GM21717 (cell line): ENCODE results near the gene NFYC.
"Not testable (repeated sequence)": the region's sequence is repeated elsewhere in the genome, so short reads cannot be mapped to it uniquely, and the experiment has no call there.

Experiments
- ATAC-seq: cut with Tn5 transposase; IDR thresholded peaks from one replicate; pipeline ENCODE4 v1.9.1; 2021; ENCODE audit warnings: mild to moderate bottlenecking, moderate library complexity; ENCODE audit not compliant: unreplicated experiment

NFYC gene

GRCh38 chr1:40664791-40665190, 26.7 kb upstream of the NFYC start:
- ATAC-seq, result no peak

DNA sequence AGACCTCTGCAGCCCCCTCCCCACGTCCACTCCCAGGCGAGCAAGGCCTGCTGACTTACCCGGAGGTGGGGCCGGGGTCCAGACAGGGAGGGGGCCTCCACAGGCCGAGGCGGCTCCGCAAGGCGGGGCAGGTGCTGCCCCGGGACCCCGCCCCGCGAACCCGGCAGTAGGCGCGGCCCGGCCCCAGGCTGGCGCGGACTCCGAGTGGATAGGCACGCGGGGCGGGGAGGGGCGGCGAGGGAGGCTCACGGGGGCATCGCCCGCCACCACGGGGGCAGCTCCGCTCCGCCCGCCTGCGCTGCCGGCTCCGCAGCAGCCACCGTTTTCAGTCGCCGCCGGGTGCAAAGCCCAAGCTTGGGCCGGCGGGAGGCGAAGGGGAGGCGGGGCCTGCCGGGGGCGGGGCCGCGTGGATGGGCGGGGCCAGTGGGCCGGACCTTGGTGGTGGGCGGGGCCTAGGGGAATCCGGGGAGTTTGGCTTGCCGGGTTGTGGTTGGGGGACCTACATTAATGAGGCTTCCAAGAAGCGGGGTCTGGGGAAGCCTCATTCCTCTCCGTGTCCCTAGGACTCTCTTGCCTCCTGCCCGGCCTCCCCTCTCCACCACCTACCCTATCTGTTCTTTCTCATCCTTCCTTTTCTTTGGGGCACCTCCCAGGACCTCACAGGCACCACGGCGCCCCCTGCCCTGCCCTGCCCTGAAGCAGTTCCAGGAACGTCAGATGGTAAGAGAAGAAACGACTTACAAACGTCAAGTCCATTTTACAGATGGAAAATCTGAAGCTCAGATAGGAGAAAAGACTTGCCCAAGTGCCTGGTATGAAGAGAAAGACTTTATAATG, 26.0 kb upstream of the NFYC start, which contains the start of gene RIMS3:
Gene RIMS3 (minus strand): TSS at position 348 of the 837 bp plus-strand sequence. CDS start 23,757 bp downstream, outside the sequence.
- peak; percentile 60 for ATAC-seq

- ATAC-seq, result peak; percentile 70
Measured at GRCh38 chr1:40668769-40669525, 22.6 kb upstream of the NFYC start.

DNA sequence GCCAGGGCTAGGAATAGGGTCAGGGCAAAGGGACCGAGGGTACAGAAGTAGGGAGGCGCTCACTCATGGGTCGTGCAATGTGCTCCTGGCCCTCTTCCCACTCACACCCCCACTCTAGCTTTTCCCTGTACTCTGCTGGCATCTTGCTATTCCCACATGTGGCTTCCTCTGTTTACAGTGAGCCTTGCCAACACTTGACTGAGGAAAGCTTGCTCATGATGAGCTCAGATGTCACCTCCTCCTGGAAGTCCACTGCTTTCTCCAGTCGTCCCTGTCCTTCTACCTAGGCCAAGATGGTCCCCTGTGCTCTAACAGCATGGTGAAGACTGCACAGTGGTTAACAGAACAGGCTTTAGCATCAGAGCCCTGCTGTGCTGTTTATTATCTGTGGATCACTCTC, 18.1 kb upstream of the NFYC start:
- no peak for ATAC-seq

GRCh38 chr1:40676501-40676900, 15.0 kb upstream of the NFYC start:
- ATAC-seq, result no peak

- ATAC-seq, result no peak
Measured at GRCh38 chr1:40679165-40679953, 12.1 kb upstream of the NFYC start.

GRCh38 chr1:40684669-40685068, 6.8 kb upstream of the NFYC start:
- no peak for ATAC-seq

DNA sequence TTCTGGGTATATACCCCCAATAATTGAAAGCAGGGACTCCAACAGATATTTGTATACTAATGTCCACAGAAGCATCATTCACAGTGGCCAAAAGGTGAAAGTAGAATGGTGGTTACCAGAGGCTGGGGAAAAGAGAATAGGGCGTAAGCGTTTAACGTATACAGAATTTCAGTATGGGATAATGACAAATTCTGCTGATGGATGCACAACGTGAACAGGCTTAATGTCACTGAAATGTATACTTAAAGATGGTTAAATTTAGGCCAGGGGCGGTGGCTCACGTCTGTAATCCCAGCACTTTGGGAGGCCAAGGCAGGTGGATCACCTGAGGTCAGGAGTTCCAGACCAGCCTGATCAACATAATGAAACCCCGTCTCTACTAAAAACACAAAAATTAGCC, 4.4 kb upstream of the NFYC start:
- ATAC-seq, result no peak

DNA sequence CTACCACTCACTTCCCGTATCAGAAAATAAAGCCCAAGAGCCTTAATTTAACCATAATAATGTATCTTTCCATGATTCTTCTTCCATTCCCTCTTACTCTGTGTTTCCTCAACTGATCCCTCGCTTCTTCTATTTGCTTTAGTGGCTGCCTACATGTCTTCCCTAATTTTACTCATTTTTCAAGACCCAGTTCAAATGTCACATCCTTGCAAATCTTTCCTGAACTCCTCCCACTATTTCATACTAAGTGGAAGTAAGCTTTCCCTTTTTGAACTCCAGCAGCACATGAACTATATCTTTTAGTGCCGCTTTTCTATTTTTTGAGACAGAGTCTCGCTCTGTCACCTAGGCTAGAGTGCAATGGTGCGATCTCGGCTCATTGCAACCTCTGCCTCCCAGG, 3.8 kb upstream of the NFYC start:
- ATAC-seq, result no peak

DNA sequence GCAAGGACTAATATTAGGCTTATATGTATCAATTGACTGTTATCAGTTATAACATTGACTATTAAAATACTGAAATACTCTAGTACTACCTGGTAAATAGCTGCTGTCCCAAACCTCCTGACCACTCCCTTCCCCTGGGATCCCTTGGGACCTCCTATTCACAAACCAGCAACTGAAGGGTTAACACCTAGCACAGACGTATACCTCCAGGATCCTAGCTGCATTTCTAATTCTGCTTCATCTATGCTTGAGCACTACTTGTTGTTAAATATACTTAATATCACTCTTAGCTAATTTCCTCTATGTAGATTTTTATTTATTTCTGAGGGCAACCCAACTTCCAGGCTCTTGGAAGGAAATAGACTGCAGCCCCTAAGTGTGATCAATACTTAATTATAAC, 1.8 kb upstream of the NFYC start:
- ATAC-seq, result no peak

- ATAC-seq, result no peak
Measured at GRCh38 chr1:40690771-40691537, 550 bp upstream of the NFYC start.

DNA sequence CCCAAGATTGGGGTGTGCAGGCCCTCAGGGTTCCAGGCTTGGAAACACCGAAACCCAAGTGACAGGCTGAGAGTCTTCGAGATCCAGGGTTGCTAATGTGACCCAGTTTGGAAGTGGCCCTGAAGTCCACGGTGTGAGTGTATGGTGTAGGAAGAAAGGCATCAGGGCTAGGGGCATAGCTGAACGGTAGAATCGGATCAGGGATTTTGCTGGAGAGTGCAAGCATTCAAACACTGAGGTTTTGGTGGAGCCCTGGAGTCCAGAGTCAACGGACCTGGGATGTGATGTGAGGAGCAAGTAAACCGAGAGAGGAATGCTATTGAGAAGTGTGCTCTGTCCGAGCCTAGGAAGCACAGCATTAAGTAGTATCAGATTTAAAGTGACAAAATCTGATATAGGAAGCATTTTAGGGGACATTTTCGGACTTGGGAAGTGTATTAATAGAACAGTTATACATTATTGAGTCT, 958 bp downstream of the NFYC start:
- no peak for ATAC-seq

DNA sequence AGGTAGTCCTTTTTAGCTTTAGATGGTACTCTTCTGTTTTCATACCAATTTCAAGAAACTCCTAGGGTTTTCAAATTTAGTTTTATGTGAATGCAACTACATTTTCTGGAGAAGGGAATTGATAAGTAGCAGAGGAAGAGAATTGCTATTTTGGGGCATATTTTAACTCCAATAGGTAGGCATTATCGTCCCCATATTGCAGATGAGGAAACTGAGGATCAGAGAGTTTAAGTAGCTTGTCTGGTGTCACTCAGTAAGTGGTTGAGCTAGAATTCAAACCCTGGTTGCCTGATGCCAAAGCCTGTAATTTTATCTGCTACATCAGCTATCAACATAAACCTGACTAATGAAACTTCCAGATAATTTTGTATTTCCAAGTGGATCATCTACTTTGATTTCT, 1.9 kb downstream of the NFYC start:
- ATAC-seq, result no peak

- no peak for ATAC-seq
Measured at GRCh38 chr1:40694353-40694874, 2.9 kb downstream of the NFYC start.

DNA sequence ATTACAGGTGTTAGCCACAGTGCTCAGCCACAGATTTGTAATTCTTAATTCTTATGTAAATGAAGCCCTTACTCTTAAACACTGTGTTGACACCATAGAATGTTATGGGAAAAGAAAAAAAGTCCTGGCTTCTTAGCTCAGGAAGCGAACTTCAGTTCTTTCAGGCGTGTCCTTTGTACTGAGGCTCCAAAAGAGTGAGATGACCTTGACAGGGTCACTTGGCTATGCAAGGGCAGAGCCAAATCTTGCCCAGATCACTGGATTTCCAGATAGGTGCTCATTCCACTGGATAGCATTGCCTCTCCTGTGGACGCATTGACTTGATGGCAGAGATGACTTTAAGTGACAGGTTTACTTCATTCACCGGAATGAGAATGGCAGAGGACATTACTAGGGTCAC, 4.8 kb downstream of the NFYC start:
- ATAC-seq, result no peak

DNA sequence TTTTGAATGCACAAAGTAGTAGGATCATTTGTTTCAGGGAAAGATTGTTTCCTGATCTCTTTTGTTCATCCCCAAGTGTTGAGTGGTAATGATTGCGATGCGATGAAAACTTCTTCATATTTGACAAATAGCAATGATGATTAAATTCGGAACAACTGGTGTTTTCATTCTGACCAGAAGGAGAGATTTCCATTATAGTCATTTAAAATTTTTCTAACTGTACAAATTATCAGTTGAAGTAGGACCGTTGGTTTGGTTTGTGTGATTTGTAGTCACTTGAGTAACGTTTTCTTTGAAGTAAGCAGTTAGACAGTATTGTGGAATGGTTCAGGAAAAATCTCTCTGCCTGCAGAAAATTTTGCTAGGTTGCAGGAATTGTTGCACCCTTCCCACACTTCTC, 5.9 kb downstream of the NFYC start:
- ATAC-seq, result no peak

GRCh38 chr1:40699787-40700186, 8.3 kb downstream of the NFYC start:
- peak; percentile 56 for ATAC-seq

- ATAC-seq, result no peak
Measured at GRCh38 chr1:40701684-40702083, 10.2 kb downstream of the NFYC start.

DNA sequence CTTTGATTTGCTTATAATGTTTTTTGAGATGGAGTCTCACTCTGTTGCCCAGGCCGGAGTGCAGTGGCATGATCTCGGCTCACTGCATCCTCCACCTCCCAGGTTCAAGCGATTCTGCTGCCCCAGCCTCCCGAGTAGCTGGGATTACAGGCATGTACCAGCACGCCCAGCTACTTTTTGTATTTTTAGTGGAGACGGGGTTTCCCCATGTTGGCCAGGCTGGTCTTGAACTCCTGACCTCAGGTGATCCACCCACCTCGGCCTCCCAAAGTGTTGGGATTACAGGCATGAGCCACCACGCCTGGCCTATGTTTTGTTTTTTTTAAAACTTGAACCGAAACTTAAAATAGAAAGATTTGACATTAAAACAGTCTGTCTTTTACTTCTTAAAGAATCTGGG, 11.3 kb downstream of the NFYC start:
- ATAC-seq, result not testable (repeated sequence)

DNA sequence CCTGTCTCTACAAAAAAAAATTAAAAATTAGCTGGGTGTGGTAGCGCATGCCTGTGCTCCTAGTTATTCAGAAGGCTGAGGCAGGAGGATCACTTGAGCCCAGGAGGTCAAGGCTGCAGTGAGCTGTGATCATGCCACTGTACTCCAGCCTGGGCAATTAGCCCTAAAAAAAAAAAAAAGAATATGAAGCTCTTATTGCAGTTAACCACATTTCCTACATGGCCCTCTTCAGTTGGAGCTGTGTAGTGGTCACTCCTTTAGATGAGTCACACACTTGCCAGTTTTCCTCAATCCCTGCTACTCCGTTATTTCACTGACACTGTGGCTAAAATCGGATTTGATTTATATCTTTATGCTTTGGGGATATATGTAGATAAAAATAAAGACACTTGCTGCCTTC, 11.8 kb downstream of the NFYC start:
- ATAC-seq, result no peak
